PC-9 (cell line): Measurements from ENCODE around the gene LRRC4B. TPM values are rescaled to one million over a fixed set of nuclear protein-coding genes. Genes with fewer than 3 reads are reported as not detected.

Experiments used
- BruUV-seq: library from RNA; stranded (reverse); fragments of 400-500 nt; replicated peaks from 2 replicates; lab custom pipeline; 2021; lab: Mats Ljungman, UMichigan
- CTCF ChIA-PET: fragments of 300-600 bp; sonication (Branson Sonifier 250); formaldehyde crosslinking; loops from one replicate; lab custom pipeline; 2022; ENCODE audit warnings: antibody characterized with exemption; lab: Charles Lee
- POLR2A ChIA-PET: fragments of 300-600 bp; sonication (Branson Sonifier 250); formaldehyde crosslinking; loops from one replicate; lab custom pipeline; 2022; ENCODE audit warnings: antibody characterized with exemption; ENCODE audit not compliant: unreplicated experiment; lab: Charles Lee
- DNase-seq, 2 experiments: peaks; one replicate each; pipeline versions ENCODE4 v3.0.0 to v3.0.0-alpha.2; 2015 to 2022; ENCODE audit warnings: mixed read lengths in 1 of 2
- H2AFZ ChIP-seq: fragments of 200-600 bp; sonication (generic); 2 replicates; pipeline ENCODE4 v1.8.1; 2017; ENCODE audit warnings: antibody characterized with exemption
- H3F3A ChIP-seq: fragments of 200-600 bp; sonication (generic); 2 replicates; pipeline ENCODE4 v1.8.1; 2017; ENCODE audit warnings: antibody characterized with exemption, mild to moderate bottlenecking, low read depth; ENCODE audit not compliant: insufficient read depth
- H3K27ac ChIP-seq: fragments of 200-600 bp; sonication (generic); 2 replicates; pipeline ENCODE4 v1.6.1; 2016; ENCODE audit warnings: mixed run types
- H3K27me3 ChIP-seq: fragments of 200-600 bp; sonication (generic); 2 replicates; pipeline ENCODE4 v1.6.1; 2016; ENCODE audit warnings: low read depth, mixed run types; ENCODE audit not compliant: insufficient read depth
- H3K36me3 ChIP-seq: fragments of 200-600 bp; sonication (generic); 2 replicates; pipeline ENCODE4 v1.6.1; 2016; ENCODE audit warnings: low read depth, mixed run types
- H3K4me1 ChIP-seq: fragments of 200-600 bp; sonication (generic); replicated peaks from 2 replicates; pipeline ENCODE4 v1.6.1; 2016; ENCODE audit warnings: mixed run types; ENCODE audit not compliant: insufficient read depth
- H3K4me2 ChIP-seq: fragments of 200-600 bp; sonication (generic); 2 replicates; pipeline ENCODE4 v1.6.1; 2017; ENCODE audit warnings: mixed run types
- H3K4me3 ChIP-seq: fragments of 200-600 bp; sonication (generic); 2 replicates; pipeline ENCODE4 v1.6.1; 2016; ENCODE audit warnings: mixed run types
- H3K79me2 ChIP-seq: fragments of 200-600 bp; sonication (generic); 2 replicates; pipeline ENCODE4 v1.6.1; 2017; ENCODE audit warnings: low read depth, mixed run types
- H3K9me2 ChIP-seq: fragments of 200-600 bp; sonication (generic); 2 replicates; pipeline ENCODE4 v1.8.1; 2017; ENCODE audit warnings: mild to moderate bottlenecking; ENCODE audit not compliant: insufficient read depth
- H3K9me3 ChIP-seq: fragments of 200-600 bp; sonication (generic); 2 replicates; pipeline ENCODE4 v1.8.1; 2016; ENCODE audit warnings: low read depth; ENCODE audit not compliant: insufficient read depth
- H4K20me1 ChIP-seq: fragments of 200-600 bp; sonication (generic); 2 replicates; pipeline ENCODE4 v1.8.1; 2017; ENCODE audit not compliant: insufficient read depth
- CTCF ChIP-seq: fragments of 200-600 bp; sonication (generic); conservative IDR thresholded peaks from 2 replicates; pipeline ENCODE4 v1.6.1; 2017; ENCODE audit warnings: mixed run types, antibody characterized with exemption, mild to moderate bottlenecking, moderate library complexity
- EZH2 ChIP-seq: fragments of 200-600 bp; sonication (generic); IDR thresholded peaks from 2 replicates; pipeline ENCODE4 v1.8.0; 2017; ENCODE audit warnings: antibody characterized with exemption, low read depth
- intact Hi-C: fragments of 100-400 bp; cut with micrococcal nuclease; formaldehyde crosslinking; loops from one replicate; pipeline ENCODE4 v1.10.0; 2022; ENCODE audit not compliant: unreplicated experiment
- total RNA-seq: library from RNA; stranded (reverse); gene quantifications from 2 replicates; pipeline ENCODE4 v1.2.3, GENCODE V29; 2021

LRRC4B gene
- total RNA-seq, 1 experiment from 2014 or later, result not detected

- POLR2A ChIA-PET, result no interaction called here
- intact Hi-C loops, result no loop called here
These were observed 5.2 kb downstream of the LRRC4B start for GRCh38 chr19:50562996-50563395.

GRCh38 chr19:50562329-50562728 is 5.9 kb downstream of the LRRC4B start:
- intact Hi-C loops, result no loop called here

More at GRCh38 chr19:50562996-50563395, 5.2 kb downstream of the LRRC4B start:
- TF ChIP-seq CTCF (no peak), EZH2 (no peak)
- H3K9me2 ChIP-seq, result no peaks in the 10 kb centered on the region
- H3K27me3 ChIP-seq, result peaks cover 90% of the 10 kb centered on the region
- no peak overlapping the region for H2AFZ ChIP-seq
- H3K9me3 ChIP-seq, result no peaks in the 10 kb centered on the region
- no peaks in the 10 kb centered on the region for H4K20me1 ChIP-seq
- CTCF ChIA-PET, result no interaction called here
- H3K79me2 ChIP-seq, result no peaks in the 10 kb centered on the region
- BruUV-seq, result no TSS peak
- no peak overlapping the region for H3K27ac ChIP-seq
- H3K4me1 ChIP-seq, result no peaks in the 10 kb centered on the region
- no peak overlapping the region for H3K4me2 ChIP-seq
- no peak for DNase-seq
- no peaks in the 10 kb centered on the region for H3K36me3 ChIP-seq
- no peak overlapping the region for H3K4me3 ChIP-seq
- H3F3A ChIP-seq, result no peaks in the 10 kb centered on the region; the same call in 1 of the 2 replicates

GRCh38 chr19:50559636-50560035 is 8.6 kb downstream of the LRRC4B start:
- H4K20me1 ChIP-seq, result peaks cover under 1% of the 10 kb centered on the region; the same call in 1 of the 2 replicates
- DNase-seq, result no peak
- TF ChIP-seq EZH2, result no peak
- no peak for TF ChIP-seq CTCF
- no peaks in the 10 kb centered on the region; the same call in 1 of the 2 replicates for H3F3A ChIP-seq
- no TSS peak for BruUV-seq
- no peak overlapping the region for H2AFZ ChIP-seq
- ChIA-PET POLR2A (no interaction called here), CTCF (no interaction called here)
- no peak overlapping the region for H3K4me2 ChIP-seq
- no peaks in the 10 kb centered on the region for H3K4me1 ChIP-seq
- intact Hi-C loops, result no loop called here
- no peak overlapping the region for H3K27ac ChIP-seq
- no peaks in the 10 kb centered on the region for H3K9me2 ChIP-seq
- H3K36me3 ChIP-seq, result no peaks in the 10 kb centered on the region
- H3K9me3 ChIP-seq, result no peaks in the 10 kb centered on the region
- no peaks in the 10 kb centered on the region for H3K79me2 ChIP-seq
- peaks cover 99% of the 10 kb centered on the region for H3K27me3 ChIP-seq
- H3K4me3 ChIP-seq, result no peak overlapping the region

More at GRCh38 chr19:50562329-50562728, 5.9 kb downstream of the LRRC4B start:
- Histone ChIP-seq H3K4me3 (no peak overlapping the region), H3K27me3 (peaks cover 97% of the 10 kb centered on the region), H4K20me1 (no peaks in the 10 kb centered on the region), H3K36me3 (no peaks in the 10 kb centered on the region), H3F3A (no peaks in the 10 kb centered on the region; the same call in 1 of the 2 replicates), H3K79me2 (no peaks in the 10 kb centered on the region), H3K27ac (no peak overlapping the region), H3K9me3 (no peaks in the 10 kb centered on the region), H3K4me1 (no peaks in the 10 kb centered on the region), H3K4me2 (no peak overlapping the region), H2AFZ (no peak overlapping the region), H3K9me2 (no peaks in the 10 kb centered on the region)
- ChIA-PET POLR2A (no interaction called here), CTCF (no interaction called here)
- no TSS peak for BruUV-seq
- no peak for TF ChIP-seq CTCF
- TF ChIP-seq EZH2, result no peak
- no peak for DNase-seq
